DND-41 (cell line): ENCODE measurements around the gene EID2B.

ENCODE experiments used
- ATAC-seq: fragments of 200-7000 bp; cut with Tn5 transposase; 3 replicates; pipeline ENCODE4 v1.9.1; 2021; ENCODE audit warnings: low read depth; ENCODE audit not compliant: insufficient read depth
- DNase-seq: peaks from one replicate; pipeline ENCODE4 v3.0.0-alpha.2; 2020
- H2AFZ ChIP-seq: 2 replicates; pipeline ENCODE4 v1.6.0; 2012; ENCODE audit warnings: low read depth, low read length
- H3K27ac ChIP-seq: 2 replicates; pipeline ENCODE4 v1.5.1; 2012; ENCODE audit warnings: low read length, inconsistent platforms
- H3K27me3 ChIP-seq: fragments of 200-600 bp; sonication (generic); 2 replicates; pipeline ENCODE4 v1.6.0; 2012; ENCODE audit warnings: low read length, mild to moderate bottlenecking, inconsistent platforms; ENCODE audit not compliant: insufficient read depth, poor library complexity
- H3K36me3 ChIP-seq: 2 replicates; pipeline ENCODE4 v1.5.1; 2012; ENCODE audit warnings: low read length, inconsistent platforms; ENCODE audit not compliant: insufficient read depth
- H3K4me1 ChIP-seq: 2 replicates; pipeline ENCODE4 v1.5.1; 2012; ENCODE audit warnings: mild to moderate bottlenecking, low read length; ENCODE audit not compliant: insufficient read depth
- H3K4me2 ChIP-seq: 2 replicates; pipeline ENCODE4 v1.6.0; 2012; ENCODE audit warnings: mild to moderate bottlenecking, moderate library complexity, low read length, inconsistent platforms; ENCODE audit not compliant: insufficient read depth
- H3K4me3 ChIP-seq, 2 experiments: fragments of 200-600 bp in 1 of 2; shearing (Covaris generic) in 1 of 2; 2 replicates each; pipeline ENCODE4 v1.5.1; 2012 to 2016; ENCODE audit warnings: inconsistent platforms in 2 of 2, low read length in 2 of 2, mild to moderate bottlenecking in 2 of 2, low read depth in 1 of 2, moderate library complexity in 1 of 2
- H3K79me2 ChIP-seq: 2 replicates; pipeline ENCODE4 v1.6.0; 2012; ENCODE audit warnings: low read length, inconsistent platforms; ENCODE audit not compliant: insufficient read depth
- H3K9ac ChIP-seq: 2 replicates; pipeline ENCODE4 v1.6.0; 2012; ENCODE audit warnings: low read depth, mild to moderate bottlenecking, inconsistent platforms, low read length, moderate library complexity
- H3K9me3 ChIP-seq: 2 replicates; pipeline ENCODE4 v1.5.1; 2012; ENCODE audit warnings: low read length, moderate library complexity, mild to moderate bottlenecking, inconsistent platforms; ENCODE audit not compliant: insufficient read depth, severe bottlenecking
- H4K20me1 ChIP-seq: 2 replicates; pipeline ENCODE4 v1.6.0; 2012; ENCODE audit warnings: low read length; ENCODE audit not compliant: insufficient read depth
- EZH2 ChIP-seq: IDR thresholded peaks from 3 replicates; pipeline ENCODE4 v1.6.1; 2012; ENCODE audit warnings: borderline replicate concordance, low read depth, mild to moderate bottlenecking, moderate library complexity, low read length, inconsistent platforms; ENCODE audit not compliant: severe bottlenecking
- TF ChIP-seq, protein P1 (sequence below): IDR thresholded peaks from 2 replicates; pipeline ENCODE4 v1.5.1; 2012; ENCODE audit warnings: borderline replicate concordance, low read length, moderate library complexity, mild to moderate bottlenecking; ENCODE audit not compliant: poor library complexity, severe bottlenecking; ENCODE audit errors: extremely low read depth

EID2B gene

DNA sequence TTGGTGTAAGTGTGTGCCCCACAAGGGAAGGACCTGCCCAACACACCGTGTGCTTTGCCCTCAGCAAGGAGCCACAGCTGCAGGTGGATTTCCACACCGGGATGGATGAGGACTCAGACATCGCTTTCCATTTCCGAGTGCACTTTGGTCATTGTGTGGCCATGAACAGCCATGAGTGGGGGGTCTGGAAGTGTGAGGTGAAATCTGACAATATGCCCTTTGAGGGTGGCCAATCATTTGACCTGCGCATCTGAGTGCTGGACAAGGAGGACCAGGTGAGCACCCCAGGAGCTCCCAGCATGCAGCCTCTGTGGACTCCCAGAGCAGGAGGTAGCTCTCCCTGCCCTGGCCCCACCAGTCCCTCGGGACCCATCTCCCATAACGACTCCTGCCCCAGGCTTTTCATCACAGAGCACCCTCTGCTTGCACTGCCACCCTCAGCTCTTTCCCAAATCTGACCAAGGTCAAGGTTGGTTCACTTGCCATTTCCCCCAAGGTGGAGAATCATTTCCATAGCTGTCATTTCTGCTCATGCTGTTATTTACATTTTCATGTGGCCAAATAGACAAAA lies 20.5 kb upstream of the EID2B start:
- no peaks in the 10 kb centered on the region for H3K9me3 ChIP-seq
- H3K9ac ChIP-seq: no peak overlapping the region
- H3K27ac ChIP-seq: no peak overlapping the region
- DNase-seq (no peak), ATAC-seq (no peak)
- peaks cover 3% of the 10 kb centered on the region; the same call in 1 of the 2 replicates for H3K4me1 ChIP-seq
- no peaks in the 10 kb centered on the region for H3K79me2 ChIP-seq
- H4K20me1 ChIP-seq: no peaks in the 10 kb centered on the region
- TF ChIP-seq, protein P1, sequence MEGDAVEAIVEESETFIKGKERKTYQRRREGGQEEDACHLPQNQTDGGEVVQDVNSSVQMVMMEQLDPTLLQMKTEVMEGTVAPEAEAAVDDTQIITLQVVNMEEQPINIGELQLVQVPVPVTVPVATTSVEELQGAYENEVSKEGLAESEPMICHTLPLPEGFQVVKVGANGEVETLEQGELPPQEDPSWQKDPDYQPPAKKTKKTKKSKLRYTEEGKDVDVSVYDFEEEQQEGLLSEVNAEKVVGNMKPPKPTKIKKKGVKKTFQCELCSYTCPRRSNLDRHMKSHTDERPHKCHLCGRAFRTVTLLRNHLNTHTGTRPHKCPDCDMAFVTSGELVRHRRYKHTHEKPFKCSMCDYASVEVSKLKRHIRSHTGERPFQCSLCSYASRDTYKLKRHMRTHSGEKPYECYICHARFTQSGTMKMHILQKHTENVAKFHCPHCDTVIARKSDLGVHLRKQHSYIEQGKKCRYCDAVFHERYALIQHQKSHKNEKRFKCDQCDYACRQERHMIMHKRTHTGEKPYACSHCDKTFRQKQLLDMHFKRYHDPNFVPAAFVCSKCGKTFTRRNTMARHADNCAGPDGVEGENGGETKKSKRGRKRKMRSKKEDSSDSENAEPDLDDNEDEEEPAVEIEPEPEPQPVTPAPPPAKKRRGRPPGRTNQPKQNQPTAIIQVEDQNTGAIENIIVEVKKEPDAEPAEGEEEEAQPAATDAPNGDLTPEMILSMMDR: no peak
- TF ChIP-seq EZH2: no peak
- peaks cover 9% of the 10 kb centered on the region for H3K27me3 ChIP-seq
- no peak overlapping the region for H3K4me2 ChIP-seq
- no peak overlapping the region for H2AFZ ChIP-seq
- H3K36me3 ChIP-seq: no peaks in the 10 kb centered on the region
- H3K4me3 ChIP-seq: no peak overlapping the region

DNA sequence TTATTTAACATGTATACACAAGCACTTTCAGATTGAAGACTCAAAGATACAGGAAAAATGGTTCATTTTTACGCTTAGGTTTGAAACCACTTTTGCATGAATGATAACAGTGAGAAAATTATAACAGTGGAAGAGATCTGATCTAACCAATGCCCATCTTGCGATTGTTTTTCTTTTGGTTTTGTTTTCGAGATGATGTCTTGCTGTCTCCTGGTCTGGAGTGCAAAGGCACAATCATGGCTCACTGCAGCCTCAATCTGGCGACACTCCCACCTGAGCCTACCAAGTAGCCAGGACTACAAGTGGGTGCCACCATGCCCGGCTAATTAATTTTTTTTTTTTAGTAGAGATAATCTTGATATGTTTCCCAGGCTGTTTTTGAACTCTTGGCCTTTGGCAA lies 17.5 kb upstream of the EID2B start:
- Histone ChIP-seq H3K36me3 (no peaks in the 10 kb centered on the region), H3K4me3 (no peak overlapping the region), H4K20me1 (no peaks in the 10 kb centered on the region), H3K27ac (no peak overlapping the region), H3K9me3 (no peaks in the 10 kb centered on the region), H3K9ac (no peak overlapping the region), H3K4me1 (no peaks in the 10 kb centered on the region), H3K4me2 (no peak overlapping the region), H3K27me3 (peaks cover 15% of the 10 kb centered on the region), H3K79me2 (no peaks in the 10 kb centered on the region), H2AFZ (no peak overlapping the region)
- TF ChIP-seq, protein P1: no peak
- no peak for TF ChIP-seq EZH2
- ATAC-seq (no peak), DNase-seq (no peak)

DNA sequence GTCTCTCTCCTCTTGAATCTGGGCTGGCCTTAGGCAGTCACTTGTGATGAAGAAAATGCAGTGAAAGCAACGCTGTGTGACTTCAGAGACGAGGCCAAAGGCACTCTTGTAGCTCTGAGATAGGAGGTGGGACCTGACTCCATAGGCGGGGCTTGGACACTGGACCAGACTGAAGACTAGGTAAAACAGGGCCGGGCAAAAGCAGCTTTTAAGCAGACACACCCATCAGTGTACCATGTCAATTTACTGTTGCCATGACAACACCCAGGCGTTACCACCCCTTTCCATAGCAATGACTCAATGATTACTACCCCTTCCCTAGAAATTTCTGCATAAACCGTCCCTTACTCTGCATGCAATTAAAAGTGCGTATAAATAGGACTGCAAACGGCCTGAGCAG lies 13.9 kb upstream of the EID2B start:
- Histone ChIP-seq H3K9me3 (no peaks in the 10 kb centered on the region), H4K20me1 (no peaks in the 10 kb centered on the region), H3K36me3 (no peaks in the 10 kb centered on the region), H3K4me3 (no peak overlapping the region), H3K79me2 (no peaks in the 10 kb centered on the region), H3K27me3 (peaks cover 5% of the 10 kb centered on the region), H2AFZ (no peak overlapping the region), H3K4me1 (no peaks in the 10 kb centered on the region), H3K9ac (no peak overlapping the region), H3K27ac (no peak overlapping the region), H3K4me2 (no peak overlapping the region)
- TF ChIP-seq, protein P1: no peak
- no peak for TF ChIP-seq EZH2
- no peak for ATAC-seq
- no peak for DNase-seq

DNA sequence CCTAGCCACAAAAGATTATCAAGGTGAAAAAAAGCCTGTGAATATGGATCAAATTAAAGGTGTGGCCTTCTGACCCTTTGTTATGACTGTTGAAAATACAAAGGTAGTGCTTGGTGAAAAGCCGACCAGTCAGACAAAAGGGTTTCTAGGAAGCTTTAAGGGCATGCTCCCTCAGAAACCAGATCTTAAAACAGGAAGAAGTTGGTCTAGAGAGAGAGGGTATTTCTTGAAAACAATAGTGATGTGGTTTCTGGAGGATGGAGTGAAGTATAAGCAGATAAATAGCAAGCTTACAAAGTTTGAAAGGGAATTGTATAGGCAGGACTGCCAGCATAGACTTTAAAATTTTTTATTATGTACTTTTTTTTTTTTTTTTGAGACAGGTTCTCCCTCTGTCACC lies 12.3 kb upstream of the EID2B start:
- Histone ChIP-seq H3K79me2 (peaks cover under 1% of the 10 kb centered on the region; the same call in 1 of the 2 replicates), H3K9ac (no peak overlapping the region), H3K27ac (no peak overlapping the region), H3K4me2 (no peak overlapping the region), H2AFZ (no peak overlapping the region), H3K9me3 (no peaks in the 10 kb centered on the region), H3K4me3 (no peak overlapping the region), H3K36me3 (no peaks in the 10 kb centered on the region), H3K4me1 (peaks cover 7% of the 10 kb centered on the region), H4K20me1 (no peaks in the 10 kb centered on the region), H3K27me3 (peaks cover 5% of the 10 kb centered on the region)
- DNase-seq: no peak
- no peak for ATAC-seq
- no peak for TF ChIP-seq EZH2
- TF ChIP-seq, protein P1: no peak
